ENCODE measurements around the gene REEP1. TPM values are rescaled to one million over a fixed set of nuclear protein-coding genes. Genes with fewer than 3 reads are reported as not detected.
A peak's percentile ranks its signal among the peaks of the same experiment; 100 is the strongest.

Gene REEP1
- total and polyA plus RNA-seq, 9 of the 15 experiments (the other 6 are each of a cell fraction or from before 2014, with no cell fraction given): 0.11 to 0.67 (median 0.13) TPM

GRCh38 chr2:86204458-86204857 is 133.0 kb downstream of the REEP1 start (continued):
- TF ChIP-seq PTRF (tag; IDR thresholded peaks at IDR 0.05): no peak
- no peak for TF ChIP-seq ZNF75A (CRISPR knock-in tag; IDR thresholded peaks at IDR 0.05)
- TF ChIP-seq CC2D1A (IDR thresholded peaks at IDR 0.05): peak; percentile 71; the same call in 1 of the 2 replicates
- no peak for TF ChIP-seq RB1 (IDR thresholded peaks at IDR 0.05; ENCODE audit: low read depth)
- no peak for TF ChIP-seq HNRNPL (IDR thresholded peaks at IDR 0.05; ENCODE audit: low read depth, low read length)
- peak; percentile 73 for TF ChIP-seq SMARCA4 (IDR thresholded peaks at IDR 0.05)
- TF ChIP-seq HLTF (IDR thresholded peaks at IDR 0.05): 0 out of 2 replicates have a peak, but pooled peaks have one; percentile 34
- peak; percentile 83 for TF ChIP-seq TEAD4 (IDR thresholded peaks at IDR 0.05; ENCODE audit: low read length)
- TF ChIP-seq TEAD4 (CRISPR knock-in tag; IDR thresholded peaks at IDR 0.05; ENCODE audit: borderline replicate concordance): no peak
- TF ChIP-seq PHB2 (IDR thresholded peaks at IDR 0.05; ENCODE audit: low read depth): no peak
- no peak for TF ChIP-seq ZNF609 (CRISPR knock-in tag; IDR thresholded peaks at IDR 0.05; ENCODE audit: borderline replicate concordance)
- TF ChIP-seq ARID2 (IDR thresholded peaks at IDR 0.05): no peak
- TF ChIP-seq ETV5 (CRISPR knock-in tag; IDR thresholded peaks at IDR 0.05; ENCODE audit: low read depth): peak; percentile 73; the same call in 1 of the 2 replicates
- no peak for TF ChIP-seq OTX1 (CRISPR knock-in tag; IDR thresholded peaks at IDR 0.05)
- TF ChIP-seq IRF1 (CRISPR knock-in tag; IDR thresholded peaks at IDR 0.05; ENCODE audit: borderline replicate concordance): no peak
- TF ChIP-seq HBP1 (CRISPR knock-in tag; IDR thresholded peaks at IDR 0.05): no peak
- no peak for TF ChIP-seq ZEB2 (IDR thresholded peaks at IDR 0.05)
- no peak for TF ChIP-seq SP1 (CRISPR knock-in tag; IDR thresholded peaks at IDR 0.05)
- peak in 1 of 2 experiments; percentile 99; a peak in 2 of 4 replicates for TF ChIP-seq MLLT1 (IDR thresholded peaks at IDR 0.05)
- no peak for TF ChIP-seq FOXK2 (conservative IDR thresholded peaks at IDR 0.05 in 1 of 2, IDR thresholded peaks at IDR 0.05 in 1 of 2; ENCODE audit: low read depth in 2 of 2)
- no peak for TF ChIP-seq IRF9 (tag; IDR thresholded peaks at IDR 0.05)
- no peak for TF ChIP-seq STAT5B (CRISPR knock-in tag; IDR thresholded peaks at IDR 0.05)
- no peak for TF ChIP-seq NCOA6 (IDR thresholded peaks at IDR 0.05)
